Renal cortical epithelial cell (primary cell): ENCODE measurements around the gene CDC34. TPM values are rescaled to one million over a fixed set of nuclear protein-coding genes. Genes with fewer than 3 reads are reported as not detected.

ENCODE experiments used
- DNase-seq: peaks from one replicate; pipeline ENCODE4 v3.0.0-alpha.2; 2011; ENCODE audit warnings: low read depth
- total RNA-seq: library from RNA; depleted of rRNA; stranded (reverse); fragments of >200 nt; gene quantifications from 2 replicates; pipeline ENCODE4 v1.2.3, GENCODE V29; 2014

CDC34 gene
- total RNA-seq, 1 donor from 2014 or later = 50.3 TPM

GRCh38 chr19:519449-519865, 12.1 kb upstream of the CDC34 start:
- no peak for DNase-seq

- no peak for DNase-seq
These were observed 8.8 kb upstream of the CDC34 start for GRCh38 chr19:522726-523125.

DNA sequence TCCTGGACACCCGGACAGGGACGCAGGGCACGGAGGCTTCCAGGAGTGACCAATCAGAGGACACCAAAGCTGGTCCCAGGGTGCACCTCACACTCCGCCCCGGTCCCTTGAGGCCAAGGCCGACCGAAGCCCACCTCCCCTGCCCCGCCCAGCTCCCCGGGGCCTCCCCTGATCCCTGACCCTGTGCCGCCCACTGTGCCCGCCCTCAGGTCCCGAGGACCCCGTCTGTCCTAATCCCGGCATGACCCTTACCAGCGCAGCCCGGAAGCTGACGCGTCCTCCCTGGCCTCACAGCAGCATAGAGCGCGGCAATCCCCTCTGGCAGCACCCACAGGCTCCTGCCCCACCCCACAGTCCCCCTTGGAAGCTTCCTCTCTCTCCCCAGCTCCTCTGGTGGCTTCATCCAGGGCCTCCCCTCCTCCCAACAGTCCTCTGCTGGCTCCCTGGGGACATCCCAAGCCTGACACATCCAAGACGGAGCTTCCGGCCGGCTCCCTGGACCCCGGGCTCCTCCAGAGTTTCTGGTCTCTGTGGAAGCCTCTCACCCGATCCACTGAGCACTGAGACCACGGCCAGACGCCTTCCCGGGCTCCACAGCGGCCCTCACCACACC, 7.4 kb upstream of the CDC34 start:
- DNase-seq = no peak

- no peak for DNase-seq
These were observed 6.5 kb upstream of the CDC34 start for GRCh38 chr19:525029-525428.

DNA sequence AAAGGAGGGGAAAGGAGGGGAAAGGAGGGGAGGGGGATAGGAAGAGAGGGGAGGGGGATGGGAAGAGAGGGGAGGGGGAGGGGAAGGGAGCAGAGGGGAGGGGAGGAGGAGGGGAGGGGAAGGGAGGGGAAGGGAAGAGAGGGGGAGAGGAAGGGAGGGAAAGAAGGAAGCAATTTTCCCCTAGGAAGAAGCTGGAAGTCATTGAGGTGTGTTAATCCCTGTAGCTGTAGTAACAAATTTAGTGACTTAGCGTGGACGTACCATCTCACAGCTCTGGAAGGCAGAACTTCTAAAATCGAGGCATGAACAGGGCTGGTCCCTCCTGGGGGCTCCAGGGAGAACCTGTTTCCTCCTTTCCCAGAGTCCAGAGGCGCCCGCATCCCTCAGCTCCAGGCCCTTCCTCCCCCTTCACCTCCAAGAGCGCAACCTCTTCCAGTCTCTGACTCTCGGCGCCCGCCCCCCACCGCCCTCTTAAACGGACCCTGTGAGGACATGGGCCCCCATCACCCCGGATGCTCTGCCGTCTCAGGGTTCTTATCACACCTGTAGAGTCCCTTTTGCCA, 5.6 kb upstream of the CDC34 start:
- DNase-seq = no peak

- DNase-seq = no peak
These were observed 1.2 kb upstream of the CDC34 start for GRCh38 chr19:530134-531008.

DNA sequence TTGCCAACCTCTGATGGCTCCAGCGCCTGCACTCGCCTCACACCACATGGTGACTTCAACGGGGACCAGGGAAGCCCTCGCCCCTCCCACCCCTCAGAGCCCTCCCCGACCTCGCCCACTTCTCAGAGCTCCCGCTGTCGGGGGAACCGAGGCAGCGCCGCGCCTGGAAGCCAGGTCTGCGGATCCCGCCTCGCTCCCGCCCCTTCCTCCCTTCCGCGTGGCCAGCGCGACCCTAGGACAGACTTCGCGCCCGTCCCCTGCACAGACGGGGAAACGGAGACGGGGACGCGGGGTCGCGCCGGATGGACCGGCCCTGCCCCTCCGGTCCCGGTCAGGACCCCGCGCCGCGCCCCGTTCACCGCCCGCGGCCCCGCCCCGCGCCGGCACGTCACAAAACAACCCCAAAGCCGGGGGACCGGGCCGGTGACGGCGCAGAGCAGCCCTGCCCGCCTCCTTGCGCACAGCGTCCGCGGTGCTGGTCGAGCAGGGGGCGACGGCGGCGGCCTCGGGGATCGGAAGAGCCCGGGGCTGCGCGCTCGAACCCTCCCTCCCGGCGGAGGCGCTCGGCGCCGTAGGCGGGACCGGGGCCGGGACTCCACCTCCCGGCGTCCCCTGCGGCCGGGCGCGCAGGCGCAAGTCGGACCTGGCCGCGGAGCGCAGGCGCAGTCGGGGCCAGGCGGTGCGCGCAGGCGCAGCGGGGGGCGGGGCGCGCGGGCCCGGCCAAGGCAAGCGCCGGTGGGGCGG, 379 bp upstream of the CDC34 start:
- DNase-seq = peak; percentile 22

DNA sequence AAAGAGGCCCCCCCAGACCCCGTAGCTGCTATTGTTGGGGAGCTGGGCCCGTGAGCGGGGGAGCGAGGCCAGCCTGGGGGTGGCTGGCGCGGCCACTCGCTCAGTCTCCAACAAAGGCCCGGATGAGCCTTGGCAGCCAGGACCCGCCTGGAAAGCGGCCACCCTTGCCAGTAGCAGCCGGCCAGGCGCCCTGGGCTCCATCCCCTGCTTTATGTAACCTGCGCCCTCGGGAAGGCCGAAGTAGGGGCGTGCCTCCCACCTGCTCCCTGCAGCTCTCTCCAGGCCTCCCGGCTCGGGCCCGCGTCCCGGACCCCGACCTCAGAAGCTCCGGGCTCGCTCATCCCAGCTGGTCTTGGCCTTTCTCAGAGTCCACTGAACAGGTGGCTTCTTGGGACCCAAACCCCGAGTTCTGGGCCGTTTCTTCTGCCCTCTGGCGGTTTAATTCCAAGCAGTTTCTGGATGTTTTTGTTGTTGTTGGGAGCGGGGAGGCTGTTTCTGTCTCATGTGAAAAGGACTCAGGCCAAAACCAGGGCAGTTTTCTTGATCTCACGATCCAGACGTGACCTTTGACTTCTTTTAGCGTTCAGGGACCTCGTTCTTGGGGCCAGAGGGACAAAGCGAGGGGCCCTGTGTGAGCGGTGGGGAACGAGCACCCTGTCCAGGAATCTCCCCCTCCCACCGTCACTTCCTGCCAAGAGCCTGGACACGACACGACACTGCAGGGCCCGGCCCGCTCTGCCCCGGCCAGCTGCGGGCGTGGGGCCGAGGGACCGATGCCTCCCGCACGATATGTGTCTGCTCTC, 1.2 kb downstream of the CDC34 start:
- DNase-seq = peak; percentile 55

DNA sequence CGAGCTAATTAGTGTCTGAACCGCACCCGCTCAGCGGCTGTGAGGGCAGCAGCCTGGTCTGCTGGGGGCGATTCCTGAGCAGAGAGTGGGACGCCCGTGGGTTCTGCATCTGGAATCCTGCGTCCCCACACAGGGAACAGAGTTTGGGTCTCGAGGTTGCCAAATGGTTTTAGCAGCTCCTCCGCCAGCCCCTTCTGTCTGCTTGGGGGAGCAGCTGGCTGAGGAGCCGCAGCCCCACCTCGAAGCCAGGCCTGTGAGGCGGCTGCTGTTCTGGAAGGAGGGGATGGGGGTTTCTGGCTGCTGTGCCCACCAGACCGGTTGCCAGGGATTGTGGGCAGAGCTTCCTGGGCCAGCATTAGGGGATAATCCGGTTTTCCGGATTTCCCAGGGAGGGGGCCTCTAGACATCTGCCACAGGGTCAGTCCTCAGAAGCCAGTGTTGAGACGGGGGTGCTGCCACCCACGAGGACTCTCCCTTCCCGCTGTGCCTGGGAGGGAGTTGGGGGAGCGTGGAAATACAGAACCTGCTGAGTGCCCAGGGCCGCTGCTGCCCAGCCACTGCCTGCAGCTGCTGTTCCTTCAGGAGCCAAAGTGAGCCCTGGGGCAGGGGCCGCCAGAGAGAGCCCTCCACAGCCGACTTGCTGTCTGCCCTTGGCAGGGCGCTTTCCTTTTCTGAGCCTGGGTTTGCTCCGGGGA, 2.0 kb downstream of the CDC34 start:
- no peak for DNase-seq

- no peak for DNase-seq
These were observed 2.5 kb downstream of the CDC34 start for GRCh38 chr19:534088-534487.

DNA sequence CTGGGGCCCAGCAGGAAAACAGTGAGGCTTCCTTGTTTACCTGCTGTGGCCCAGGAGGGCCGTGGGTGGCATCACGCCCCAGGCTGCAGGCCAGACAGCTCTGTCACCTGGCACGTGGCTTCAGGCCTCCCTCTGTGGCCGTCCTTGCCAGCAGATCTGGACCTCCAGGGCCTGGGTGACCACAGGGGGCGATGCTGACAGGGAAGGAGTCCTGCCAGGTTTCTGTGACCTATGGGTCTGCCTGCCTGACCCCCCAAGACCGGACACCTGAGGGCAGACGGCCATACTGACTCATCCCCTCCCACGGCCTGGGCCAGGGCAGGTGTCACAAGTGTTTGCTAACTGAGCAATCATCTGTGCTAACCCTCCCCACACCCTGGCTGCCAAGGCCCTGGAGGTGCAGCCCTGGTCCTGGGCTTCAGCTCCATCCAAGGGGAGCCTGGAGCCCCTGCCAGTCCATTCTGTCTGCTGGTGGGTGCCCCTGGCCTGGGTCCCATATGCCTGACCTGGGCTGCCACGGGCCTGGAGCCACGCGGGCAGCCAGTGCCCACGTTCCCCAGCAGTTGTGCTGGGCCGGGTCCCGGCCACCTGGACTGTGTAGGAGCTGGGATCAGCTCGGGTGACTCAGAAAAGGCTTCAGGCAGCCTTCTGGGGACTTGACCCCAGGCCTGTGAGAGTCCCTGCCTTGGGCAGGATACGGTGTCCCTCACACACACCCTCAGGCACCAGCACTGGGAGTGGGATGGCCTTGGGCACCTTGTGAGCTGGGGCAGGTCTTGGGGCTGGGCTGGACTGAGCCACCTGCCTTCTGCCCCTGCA, 3.7 kb downstream of the CDC34 start:
- DNase-seq = peak; percentile 70

GRCh38 chr19:536031-536880, 4.7 kb downstream of the CDC34 start:
- DNase-seq = no peak

DNA sequence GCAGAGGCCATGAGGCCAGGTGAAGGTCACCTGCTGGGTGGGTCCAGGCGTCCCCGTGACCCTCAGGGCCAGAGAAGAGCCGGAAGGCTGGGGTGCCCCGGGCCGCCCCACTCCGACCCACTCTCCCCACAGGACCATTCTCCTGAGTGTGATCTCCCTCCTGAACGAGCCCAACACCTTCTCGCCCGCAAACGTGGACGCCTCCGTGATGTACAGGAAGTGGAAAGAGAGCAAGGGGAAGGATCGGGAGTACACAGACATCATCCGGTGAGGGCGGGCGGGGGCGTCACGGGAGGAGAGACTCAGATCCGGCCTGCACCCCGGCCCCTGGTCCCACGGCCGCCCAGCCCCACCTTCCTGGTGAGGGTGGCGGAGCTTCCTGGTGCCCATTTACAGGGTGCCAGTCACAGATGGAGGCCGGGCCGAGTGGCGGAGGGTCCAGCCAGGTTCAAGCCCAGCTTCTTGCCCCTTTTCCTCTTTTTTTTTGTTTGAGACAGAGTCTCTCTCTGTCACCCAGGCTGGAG, 5.4 kb downstream of the CDC34 start:
- DNase-seq = no peak

- no peak for DNase-seq
These were observed 7.3 kb downstream of the CDC34 start for GRCh38 chr19:538641-539428.

GRCh38 chr19:539429-540030, 8.0 kb downstream of the CDC34 start:
- no peak for DNase-seq

- DNase-seq = no peak
These were observed 9.5 kb downstream of the CDC34 start for GRCh38 chr19:540867-541637.

DNA sequence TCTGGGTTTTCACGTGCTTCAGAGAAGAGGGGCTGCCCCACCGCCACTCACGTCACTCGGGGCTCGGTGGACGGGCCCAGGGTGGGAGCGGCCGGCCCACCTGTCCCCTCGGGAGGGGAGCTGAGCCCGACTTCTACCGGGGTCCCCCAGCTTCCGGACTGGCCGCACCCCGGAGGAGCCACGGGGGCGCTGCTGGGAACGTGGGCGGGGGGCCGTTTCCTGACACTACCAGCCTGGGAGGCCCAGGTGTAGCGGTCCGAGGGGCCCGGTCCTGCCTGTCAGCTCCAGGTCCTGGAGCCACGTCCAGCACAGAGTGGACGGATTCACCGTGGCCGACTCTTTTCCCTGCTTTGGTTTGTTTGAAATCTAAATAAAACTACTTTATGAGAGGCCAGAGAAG, 10.1 kb downstream of the CDC34 start:
- no peak for DNase-seq
